K562 treated with DMSO at 1 percent for 24 hours (cell line): ENCODE data around the gene LONP1. TPM values are rescaled to one million over a fixed set of nuclear protein-coding genes. Genes with fewer than 3 reads are reported as not detected.

Source experiments
- total RNA-seq: library from RNA; unstranded; fragments of 300-600 nt; gene quantifications from 2 replicates; pipeline ENCODE4 v1.2.3, GENCODE V29; 2022; ENCODE audit warnings: low read depth; ENCODE audit not compliant: insufficient read depth

LONP1 gene, protein sequence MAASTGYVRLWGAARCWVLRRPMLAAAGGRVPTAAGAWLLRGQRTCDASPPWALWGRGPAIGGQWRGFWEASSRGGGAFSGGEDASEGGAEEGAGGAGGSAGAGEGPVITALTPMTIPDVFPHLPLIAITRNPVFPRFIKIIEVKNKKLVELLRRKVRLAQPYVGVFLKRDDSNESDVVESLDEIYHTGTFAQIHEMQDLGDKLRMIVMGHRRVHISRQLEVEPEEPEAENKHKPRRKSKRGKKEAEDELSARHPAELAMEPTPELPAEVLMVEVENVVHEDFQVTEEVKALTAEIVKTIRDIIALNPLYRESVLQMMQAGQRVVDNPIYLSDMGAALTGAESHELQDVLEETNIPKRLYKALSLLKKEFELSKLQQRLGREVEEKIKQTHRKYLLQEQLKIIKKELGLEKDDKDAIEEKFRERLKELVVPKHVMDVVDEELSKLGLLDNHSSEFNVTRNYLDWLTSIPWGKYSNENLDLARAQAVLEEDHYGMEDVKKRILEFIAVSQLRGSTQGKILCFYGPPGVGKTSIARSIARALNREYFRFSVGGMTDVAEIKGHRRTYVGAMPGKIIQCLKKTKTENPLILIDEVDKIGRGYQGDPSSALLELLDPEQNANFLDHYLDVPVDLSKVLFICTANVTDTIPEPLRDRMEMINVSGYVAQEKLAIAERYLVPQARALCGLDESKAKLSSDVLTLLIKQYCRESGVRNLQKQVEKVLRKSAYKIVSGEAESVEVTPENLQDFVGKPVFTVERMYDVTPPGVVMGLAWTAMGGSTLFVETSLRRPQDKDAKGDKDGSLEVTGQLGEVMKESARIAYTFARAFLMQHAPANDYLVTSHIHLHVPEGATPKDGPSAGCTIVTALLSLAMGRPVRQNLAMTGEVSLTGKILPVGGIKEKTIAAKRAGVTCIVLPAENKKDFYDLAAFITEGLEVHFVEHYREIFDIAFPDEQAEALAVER
- total RNA-seq, result 214 and 276 TPM in 2 replicates

DNA sequence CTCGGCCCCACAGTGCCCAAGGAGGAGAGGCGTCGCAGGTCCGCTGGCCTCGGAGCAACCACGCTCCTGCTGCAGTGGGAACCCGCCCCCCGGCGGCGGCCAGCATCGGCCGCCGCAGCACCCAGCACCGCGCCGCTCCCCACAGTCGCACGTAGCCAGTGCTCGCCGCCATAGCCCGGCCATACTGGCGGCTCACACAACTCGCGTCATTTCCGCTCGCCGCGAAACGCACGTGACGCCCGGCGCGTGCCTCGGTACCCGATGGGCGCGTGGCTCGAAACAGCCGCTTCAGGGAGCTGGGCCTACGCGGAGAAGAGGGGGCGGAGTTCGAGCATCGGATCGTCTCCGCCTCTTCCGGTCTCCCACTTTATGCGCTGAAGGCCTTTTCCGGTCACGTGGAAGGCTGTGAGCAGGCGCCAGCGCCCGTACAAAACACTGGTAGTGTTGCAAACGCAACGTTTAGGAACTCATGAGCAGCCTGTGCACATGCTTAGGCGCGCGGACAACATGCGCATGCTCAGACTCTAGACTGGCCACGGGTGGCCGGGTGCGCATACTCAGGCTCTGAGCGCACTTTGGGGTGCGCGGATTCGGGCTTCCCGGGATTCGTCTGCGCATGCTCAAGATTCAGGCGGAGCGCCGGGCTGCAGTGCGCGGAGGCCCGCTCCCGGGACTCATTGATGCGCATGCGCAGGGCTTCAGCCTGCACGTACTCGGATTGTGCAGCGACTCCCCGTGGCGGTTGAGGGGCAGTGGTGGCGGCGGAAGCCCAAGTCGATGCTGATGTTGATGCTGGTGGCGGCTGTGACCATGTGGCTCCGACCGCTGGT, at the start of gene LONP1, which contains the start of gene CATSPERD:
Gene LONP1 (minus strand): TSS at position 186 of the 830 bp plus-strand sequence. CDS start 14 bp downstream, at position 172.
Gene CATSPERD (plus strand): TSS at position 677 of the 830 bp plus-strand sequence. CDS start 101 bp downstream, at position 778.

GRCh38 chr19:5690125-5690954, 29.6 kb downstream of the LONP1 start, which contains the start of gene RPL36:
TSS of gene RPL36 (plus strand) at chr19:5690295. CDS start at chr19:5690508, 213 bp downstream.

GRCh38 chr19:5680437-5681368, 39.2 kb downstream of the LONP1 start, which contains the start of the genes HSD11B1L and MICOS13:
TSS of gene HSD11B1L (plus strand) at chr19:5681027. CDS start at chr19:5684833, 3,806 bp downstream.
TSS of gene MICOS13 (minus strand) at chr19:5680516. CDS start at chr19:5680486, 30 bp downstream.

Other genes with a start within 250 kb of the LONP1 start
- gene TINCR, start 152.2 kb downstream of the LONP1 start, total RNA-seq, result 0.42 and 0.93 TPM in 2 replicates
- gene SAFB2, start 97.4 kb downstream of the LONP1 start, total RNA-seq, result 50.3 and 58.2 TPM in 2 replicates
- gene SAFB, start 97.1 kb downstream of the LONP1 start, total RNA-seq, result 165 and 187 TPM in 2 replicates
- 48.1 and 60.4 TPM in 2 replicates for gene MICOS13, start 39.6 kb downstream of the LONP1 start, total RNA-seq
- gene HSD11B1L, start 39.1 kb downstream of the LONP1 start, total RNA-seq, result 11.9 and 22.8 TPM in 2 replicates
- gene RPL36, start 29.9 kb downstream of the LONP1 start, total RNA-seq, result 1,403 and 1,536 TPM in 2 replicates
- gene CATSPERD, start 491 bp upstream of the LONP1 start, total RNA-seq, result not detected in 2 replicates
- gene PRR22, start 64.6 kb upstream of the LONP1 start, total RNA-seq, result 2.2 and 2.6 TPM in 2 replicates
- 53.8 and 55.5 TPM in 2 replicates for gene DUS3L, start 71.0 kb upstream of the LONP1 start, total RNA-seq
- 31.8 and 37.8 TPM in 2 replicates for gene NRTN, start 84.9 kb upstream of the LONP1 start, total RNA-seq
- not detected in 2 replicates for gene FUT6, start 119.6 kb upstream of the LONP1 start, total RNA-seq
- gene FUT3, start 131.3 kb upstream of the LONP1 start, total RNA-seq, result 0.93 and 1.3 TPM in 2 replicates
- 0.42 TPM in 1 of 2 replicates, not detected in the other for gene FUT5, start 150.4 kb upstream of the LONP1 start, total RNA-seq
- 733 and 784 TPM in 2 replicates for gene NDUFA11, start 183.6 kb upstream of the LONP1 start, total RNA-seq
- gene VMAC, start 184.7 kb upstream of the LONP1 start, total RNA-seq, result 2.6 and 4.2 TPM in 2 replicates
- gene CAPS, start 194.1 kb upstream of the LONP1 start, total RNA-seq, result 5.4 and 9.2 TPM in 2 replicates